ENCODE data around the gene ALDOB.
A peak's percentile ranks its signal among the peaks of the same experiment; 100 is the strongest.

The ALDOB gene

DNA sequence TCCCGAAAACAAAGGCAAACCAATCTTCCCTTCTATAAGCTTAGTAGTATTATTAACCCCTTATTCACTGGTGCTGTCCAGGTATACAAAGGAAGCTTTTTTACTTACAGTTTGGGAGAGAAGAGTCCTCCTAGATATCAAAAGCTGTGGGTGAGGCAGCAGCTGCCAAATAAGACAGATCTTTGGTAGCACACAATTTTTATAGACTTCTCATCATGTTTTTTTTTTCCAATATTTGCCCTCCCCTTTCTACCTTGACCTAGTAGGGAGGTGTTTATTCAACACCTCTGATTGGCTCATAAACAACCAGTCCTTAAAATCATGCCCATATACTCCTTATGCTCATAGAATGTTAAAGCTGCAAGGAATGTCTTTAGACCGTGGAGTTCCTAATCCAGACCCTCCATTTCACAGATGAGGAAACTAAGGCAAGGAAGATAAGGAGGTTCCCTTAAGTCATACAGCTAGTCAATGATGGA, at the start of gene ALDOB:
ALDOB (minus strand) TSS at position 174 of the 479 bp plus-strand sequence. CDS start 4,887 bp downstream, outside the sequence.
- DNase-seq (ENCODE audit: low spot score), result no peak

DNA sequence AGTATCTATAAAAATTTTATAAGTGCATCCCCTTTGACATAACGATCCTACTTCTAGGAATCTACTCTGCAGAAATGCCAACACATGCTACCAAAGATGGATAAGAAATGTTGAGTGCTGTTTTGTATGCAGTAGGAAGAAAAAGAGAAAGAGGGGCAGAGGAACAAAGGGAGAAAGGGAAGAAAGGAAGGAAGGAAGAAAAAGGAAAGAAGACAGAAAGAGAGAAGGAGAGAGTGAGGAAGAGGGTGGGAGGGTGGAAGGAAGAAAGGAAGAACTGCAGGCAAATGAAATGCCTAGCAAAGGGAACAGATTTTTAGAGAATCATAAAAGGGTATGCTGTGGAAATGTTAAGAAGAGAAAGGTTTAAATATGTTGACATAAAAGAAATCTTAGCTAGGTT, 48.5 kb upstream of the ALDOB start:
- DNase-seq (ENCODE audit: low spot score), result no peak

DNA sequence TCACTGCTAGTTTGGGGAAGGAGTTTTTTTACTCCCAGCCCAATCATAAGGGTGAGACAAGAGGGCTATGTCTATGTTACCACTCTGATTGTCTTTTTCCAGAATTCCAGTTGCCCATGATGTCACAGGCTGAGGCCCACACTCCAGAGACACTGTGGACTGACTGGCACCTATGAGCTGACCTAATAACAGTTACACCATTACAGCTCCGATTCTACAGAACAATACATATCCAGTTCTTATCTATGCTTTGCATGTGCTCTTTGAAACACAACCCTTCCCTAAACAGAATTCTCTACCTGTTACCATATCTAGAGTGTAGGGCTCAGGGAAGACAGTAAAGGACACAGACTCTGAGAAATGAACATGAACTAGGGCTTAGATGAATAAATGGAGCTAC, 45.7 kb upstream of the ALDOB start:
- no peak for DNase-seq (ENCODE audit: low spot score)

DNA sequence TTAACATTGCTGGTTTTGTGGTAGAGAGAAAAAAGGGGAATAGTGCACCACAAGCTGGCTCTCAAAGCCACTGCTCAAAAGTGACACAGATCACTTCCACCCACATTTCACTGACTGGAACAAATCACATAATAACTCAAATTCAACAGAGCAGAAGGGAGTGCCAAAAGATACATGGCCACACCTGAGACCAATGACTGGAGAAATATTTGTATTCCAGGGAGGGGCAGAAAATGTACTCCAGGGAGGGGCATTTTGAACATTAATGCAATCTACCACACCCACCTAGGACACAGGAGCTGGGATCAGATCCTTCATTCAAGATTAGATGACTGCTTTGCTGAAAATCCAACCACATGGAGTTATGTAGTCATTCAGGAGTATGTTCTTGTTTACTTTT, 44.8 kb upstream of the ALDOB start:
- no peak for DNase-seq (ENCODE audit: low spot score)

DNA sequence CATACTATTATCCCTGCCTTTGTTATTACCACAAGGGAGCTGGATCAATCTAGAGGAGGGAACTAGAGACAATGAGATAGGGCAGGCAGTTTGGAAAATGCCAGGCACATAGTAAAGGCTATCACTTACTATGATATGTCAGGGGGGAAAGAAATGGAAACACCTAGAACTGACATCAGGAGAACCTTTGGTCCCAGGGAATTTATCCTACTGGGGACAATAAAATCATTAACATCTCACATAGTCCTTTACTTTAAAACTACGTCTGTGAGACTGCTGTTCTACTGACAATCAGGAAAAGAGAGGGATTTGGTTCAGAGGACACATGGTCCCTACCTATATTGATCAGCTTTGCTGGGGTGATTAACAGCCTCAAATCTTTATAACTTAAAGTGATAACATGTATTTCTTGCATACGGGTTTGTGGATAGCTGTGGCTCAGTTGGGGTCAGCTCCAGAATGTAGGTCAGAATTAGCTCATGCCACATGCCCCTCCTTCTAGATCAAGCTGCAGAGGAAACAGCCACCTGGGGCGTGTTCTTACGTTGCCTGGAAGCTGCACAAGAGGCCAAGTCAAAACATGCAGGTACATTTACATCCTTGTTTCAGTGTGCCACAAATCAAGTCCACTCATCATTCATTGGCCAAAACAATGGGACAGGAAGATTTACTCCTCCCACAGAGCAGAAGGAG, 43.9 kb upstream of the ALDOB start:
- DNase-seq (ENCODE audit: low spot score), result no peak

DNA sequence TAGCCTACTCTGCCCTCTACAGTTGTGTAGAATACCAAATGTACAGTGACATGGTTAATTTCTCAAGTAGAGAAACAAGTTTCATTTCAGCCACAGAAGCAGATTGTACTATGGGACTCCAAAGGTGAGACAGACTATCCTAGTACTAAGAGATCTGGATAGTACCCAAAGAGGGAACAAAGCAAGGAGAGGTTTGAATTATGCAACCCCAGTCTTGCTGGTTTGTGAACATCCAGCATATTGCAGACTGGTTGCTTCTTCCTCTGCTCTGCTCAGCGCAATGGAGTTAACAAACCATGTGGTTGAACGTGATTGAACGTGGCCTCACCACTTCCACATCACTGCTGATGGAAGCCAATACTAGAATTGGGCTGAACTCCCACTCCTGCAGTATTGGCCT, 43.3 kb upstream of the ALDOB start:
- DNase-seq (ENCODE audit: low spot score), result no peak

DNA sequence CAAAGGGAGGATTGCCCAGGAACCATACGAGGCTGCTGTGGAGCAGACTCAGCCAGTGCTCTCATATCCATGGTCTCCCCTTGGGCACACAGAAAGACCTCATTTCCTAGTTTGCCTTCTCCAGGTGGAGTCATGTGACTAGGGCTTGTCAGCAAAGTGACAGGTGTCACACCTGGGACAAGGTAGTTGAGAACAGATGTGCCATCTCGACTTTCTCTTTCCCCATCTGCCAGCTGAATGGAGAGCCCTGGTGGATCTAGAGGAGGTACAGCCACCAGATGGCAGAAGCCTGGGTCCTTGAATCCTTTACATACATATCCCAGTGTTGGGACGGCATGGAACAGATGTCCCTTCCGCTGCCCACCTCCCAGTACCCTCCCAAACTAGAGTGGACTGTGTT, 42.9 kb upstream of the ALDOB start:
- no peak for DNase-seq (ENCODE audit: low spot score)

DNA sequence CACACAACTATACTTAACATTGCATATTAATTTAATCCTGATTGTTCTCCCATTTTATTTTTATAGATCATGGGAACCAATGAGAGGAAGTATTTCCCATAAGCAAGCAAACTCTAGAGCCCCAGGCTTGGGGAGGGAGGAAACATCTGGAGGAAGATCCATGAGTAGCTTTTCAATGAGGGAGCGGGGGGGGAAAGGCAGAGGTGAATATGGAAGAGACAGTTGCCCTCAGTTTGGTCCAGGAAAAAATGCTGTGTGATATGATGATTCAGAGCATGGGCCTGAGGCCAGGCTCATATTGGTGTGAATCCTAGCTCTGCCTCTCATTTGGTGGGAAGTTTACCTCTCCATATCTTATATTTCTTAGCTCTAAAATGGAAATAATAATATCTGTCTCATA, 42.2 kb upstream of the ALDOB start:
- no peak for DNase-seq (ENCODE audit: low spot score)

DNA sequence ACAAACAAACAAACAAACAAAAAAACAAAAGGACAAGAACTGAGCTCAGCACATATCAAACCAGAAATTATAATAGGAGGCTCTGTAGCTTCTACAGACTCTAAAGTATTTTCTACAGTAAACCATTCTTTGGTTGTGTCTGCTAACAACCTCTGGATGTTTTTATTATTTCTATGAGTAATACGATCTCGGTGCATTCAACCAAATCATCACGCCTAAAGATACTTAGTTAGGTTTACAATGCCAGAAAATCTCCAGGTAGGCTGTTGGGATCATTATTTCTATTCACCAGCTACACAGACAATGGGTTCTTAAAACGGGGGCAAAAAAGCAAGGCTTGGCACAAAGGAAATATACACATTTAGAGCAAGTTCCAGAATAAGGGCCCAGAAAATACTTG, 41.6 kb upstream of the ALDOB start:
- no peak for DNase-seq (ENCODE audit: low spot score)

DNA sequence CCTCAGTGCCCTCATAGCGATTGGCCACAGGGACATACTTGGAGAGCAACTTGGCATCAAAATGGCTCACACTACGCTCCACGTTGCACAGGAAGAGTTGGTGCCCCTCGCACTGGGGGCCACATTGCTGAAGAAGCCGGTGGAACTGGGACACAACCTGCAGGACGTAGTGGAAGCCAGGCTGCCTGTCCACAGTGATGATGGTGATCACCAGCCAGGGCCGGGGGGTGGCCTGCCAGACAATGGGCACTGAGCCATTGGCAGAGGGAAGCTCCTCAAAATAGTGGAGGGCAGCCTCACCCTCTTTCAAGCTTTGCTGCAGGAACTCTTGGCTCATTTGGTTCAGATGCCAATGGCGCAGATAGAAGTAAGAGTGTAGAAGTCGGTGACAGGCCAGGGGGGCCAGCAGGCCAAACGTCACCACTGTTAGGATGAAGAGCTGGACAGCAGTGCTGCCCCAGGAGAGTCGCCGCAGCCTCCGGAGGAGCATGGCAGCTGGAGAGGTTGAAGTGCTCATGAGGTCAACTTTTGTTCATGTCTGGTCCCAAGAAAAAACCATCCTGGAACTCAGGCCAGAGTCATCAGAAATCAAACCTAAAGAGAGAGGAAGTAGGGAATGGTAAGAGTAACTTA, 41.1 kb upstream of the ALDOB start:
- no peak for DNase-seq (ENCODE audit: low spot score)

DNA sequence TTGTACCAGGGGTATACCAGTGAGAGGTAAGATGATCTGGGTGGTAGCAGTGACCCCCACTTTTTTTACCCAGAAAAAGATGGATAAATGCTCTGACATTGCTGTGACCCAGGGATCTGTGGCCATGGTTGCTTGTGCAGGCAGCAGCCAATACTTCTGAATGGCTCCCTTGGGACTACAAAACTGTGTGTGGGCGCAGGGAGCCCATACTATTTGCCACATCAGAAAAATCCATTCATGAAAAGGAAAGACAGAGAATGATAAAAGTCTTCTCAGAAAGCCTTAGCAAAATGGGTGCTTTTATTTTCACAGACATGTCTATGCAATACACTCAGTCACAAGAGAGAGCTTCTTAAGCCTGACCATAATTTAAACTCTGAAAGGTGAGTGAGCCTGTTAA, 37.3 kb upstream of the ALDOB start:
- no peak for DNase-seq (ENCODE audit: low spot score)

DNA sequence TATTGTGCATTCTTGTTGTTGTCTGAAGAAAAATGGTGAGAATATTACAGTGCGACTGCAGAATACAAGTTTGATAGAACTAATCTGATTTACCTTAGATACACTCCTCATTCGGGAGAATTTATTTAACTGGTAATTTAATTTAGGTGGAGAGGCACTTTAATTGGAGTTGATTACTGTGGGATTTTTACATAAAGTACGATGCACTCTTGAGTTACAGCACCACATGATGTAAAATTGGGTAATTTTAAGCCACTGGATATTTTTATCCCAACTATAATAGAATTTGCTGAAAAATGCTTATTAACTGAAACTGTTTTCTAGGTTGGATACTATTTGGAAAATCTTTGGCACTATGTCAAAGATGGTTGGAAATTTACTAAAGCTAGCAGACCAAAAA, 35.4 kb upstream of the ALDOB start:
- DNase-seq (ENCODE audit: low spot score), result no peak

DNA sequence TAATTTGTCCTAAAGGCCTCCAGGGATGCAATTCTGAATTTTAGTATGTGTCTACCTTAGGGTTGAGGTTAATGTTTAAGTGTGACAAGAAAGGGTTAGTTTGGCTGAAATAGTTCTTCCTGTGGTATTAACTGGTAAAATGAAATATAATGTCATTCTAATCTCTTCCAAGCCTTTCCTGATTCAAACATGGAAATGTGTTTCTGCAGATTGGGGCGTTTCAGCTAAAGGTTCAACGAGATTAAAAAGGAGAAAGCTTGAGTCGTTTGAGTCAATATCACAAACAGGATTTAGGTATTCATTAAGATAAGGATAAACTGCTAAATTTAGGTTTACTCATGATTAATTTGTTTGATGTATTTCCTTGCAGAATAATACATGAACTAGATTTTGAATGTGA, 34.4 kb upstream of the ALDOB start:
- no peak for DNase-seq (ENCODE audit: low spot score)

DNA sequence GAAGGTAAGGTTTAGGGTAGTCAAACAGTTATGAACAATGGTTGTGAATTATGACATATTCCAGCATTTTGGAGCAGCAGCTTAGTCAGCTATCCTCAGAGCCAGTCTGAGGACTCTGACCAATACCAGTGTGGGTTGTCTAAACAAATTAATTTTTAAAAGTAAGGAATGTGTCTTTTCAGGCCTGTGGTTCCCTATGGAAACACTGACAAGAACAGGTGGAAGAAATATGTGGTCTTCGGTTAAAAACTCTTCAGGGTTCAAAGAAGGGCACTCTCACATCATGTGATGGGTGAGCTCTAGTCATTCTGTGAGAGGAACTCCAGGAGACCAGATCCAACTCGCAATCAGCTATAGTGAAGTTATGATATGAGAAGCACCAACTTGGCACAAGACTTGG, 33.5 kb upstream of the ALDOB start:
- DNase-seq (ENCODE audit: low spot score), result no peak

DNA sequence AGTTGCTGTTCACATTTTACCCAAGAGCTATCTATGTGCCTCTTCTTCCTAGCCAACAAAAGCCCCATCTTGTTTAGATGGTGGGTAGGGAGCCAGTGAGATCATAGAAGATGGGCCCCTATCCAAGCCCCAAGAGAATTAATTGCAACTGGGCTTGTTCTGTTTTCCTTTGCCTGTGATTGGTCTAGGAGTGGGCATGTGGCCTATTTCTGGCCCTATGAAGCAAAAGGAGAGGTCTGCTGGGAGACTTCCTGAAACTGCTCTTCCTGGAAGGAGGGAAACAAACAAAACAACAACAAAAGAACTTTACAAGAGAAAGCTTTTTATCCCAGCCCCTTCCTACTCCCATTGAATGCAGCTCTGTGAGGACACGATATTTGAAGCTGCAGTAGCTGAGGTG, 32.5 kb upstream of the ALDOB start:
- DNase-seq (ENCODE audit: low spot score), result no peak

DNA sequence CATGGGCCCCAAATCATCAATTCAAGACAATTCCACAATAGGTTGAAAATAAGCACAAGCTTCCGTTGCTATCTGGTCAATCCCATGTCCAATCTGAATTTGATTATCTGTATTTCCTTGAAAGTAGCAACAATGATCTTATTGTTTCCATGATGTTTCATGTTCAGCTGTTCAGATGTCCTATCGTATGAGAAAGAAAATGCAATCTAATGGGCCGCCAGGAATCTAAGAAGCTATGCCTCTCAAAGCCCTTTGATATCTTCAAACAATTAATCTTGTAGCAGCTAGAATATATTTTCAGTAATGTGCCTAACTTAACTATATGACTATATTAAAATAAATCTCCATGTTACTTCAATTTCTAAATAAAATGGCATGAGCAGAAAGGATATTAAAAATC, 32.1 kb upstream of the ALDOB start:
- DNase-seq (ENCODE audit: low spot score), result no peak

DNA sequence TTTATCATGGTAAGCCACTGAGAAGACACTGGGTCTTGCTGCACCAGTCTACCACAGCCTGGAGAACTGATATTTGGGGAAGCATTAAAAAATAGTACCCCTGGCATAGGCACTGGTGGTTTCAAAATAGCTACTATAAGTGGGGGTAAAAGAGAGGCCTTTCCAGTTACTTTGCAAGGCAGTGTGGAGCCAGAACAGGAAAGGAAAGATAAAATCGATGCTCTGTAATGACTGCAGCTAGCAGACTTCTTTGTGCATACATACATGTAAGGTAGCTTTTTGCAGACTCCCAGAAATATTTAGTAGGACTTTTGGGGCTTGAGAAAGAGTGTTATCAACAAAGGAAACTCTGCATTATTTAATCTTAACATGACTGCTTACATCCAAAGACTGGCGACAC, 31.3 kb upstream of the ALDOB start:
- DNase-seq (ENCODE audit: low spot score), result no peak

DNA sequence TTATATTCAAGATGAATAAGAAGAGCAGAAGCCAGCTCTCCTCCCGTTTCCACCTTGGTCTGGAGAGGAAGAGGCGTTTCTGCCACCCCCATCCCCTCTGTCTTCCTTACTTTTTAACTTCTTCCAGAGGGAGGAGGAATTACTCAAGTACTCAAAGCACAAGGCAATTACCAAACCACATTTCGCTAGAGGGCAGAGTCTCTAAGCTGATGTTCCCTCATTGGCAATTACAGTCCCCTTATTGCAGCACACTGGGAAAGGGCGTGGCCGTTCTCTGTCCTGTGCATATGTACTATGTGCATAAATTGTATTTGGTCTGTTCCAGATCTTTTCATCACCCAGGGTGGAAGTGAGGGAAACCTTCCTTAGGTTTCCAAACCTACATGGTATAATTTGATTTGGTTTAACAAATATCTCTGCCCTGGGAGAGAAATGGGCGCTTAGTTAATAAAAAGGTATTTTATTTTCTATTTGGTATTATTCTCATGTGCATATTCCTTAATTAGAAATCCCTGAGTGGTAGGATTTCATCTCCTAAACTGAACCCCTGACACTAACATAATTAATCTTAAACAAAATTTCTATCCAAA, 29.8 kb upstream of the ALDOB start:
- DNase-seq (ENCODE audit: low spot score), result no peak

DNA sequence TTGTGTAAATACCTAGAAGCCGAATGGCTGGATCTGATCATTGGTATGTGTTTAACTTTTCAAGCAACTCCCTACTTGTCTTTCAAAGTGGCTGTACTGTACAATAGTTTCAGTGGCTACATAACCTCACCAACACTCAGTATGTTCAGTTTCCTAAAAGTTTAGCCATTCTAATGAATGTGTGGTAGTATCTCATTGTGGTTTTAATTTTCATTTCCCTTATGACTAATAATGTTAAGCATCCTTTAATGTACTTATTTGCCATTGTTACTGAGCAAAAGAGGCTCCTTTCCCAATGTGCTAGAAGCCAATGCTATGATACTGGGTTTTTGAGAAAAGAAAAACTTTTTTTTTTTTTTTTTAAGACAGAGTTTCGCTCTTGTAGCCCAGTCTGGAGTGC, 27.8 kb upstream of the ALDOB start:
- DNase-seq (ENCODE audit: low spot score), result no peak

DNA sequence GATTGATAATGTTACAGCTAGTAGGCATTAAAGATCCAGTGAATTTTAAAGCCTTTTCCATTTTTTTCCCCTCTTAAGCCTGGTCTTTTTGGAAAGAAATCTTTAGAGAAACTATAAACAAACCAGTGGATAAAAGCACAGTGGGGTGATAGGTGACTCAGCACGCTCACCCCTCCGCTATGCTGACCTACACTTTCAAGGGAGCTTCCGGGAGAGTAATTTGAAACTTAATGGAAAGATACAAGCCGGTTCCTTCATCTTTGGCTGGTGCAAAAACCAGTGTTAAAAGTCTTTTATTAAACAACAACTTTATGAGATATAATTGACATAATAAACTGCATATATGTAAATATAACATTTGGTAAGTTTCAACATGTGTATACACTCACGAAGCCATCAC, 27.0 kb upstream of the ALDOB start:
- no peak for DNase-seq (ENCODE audit: low spot score)

DNA sequence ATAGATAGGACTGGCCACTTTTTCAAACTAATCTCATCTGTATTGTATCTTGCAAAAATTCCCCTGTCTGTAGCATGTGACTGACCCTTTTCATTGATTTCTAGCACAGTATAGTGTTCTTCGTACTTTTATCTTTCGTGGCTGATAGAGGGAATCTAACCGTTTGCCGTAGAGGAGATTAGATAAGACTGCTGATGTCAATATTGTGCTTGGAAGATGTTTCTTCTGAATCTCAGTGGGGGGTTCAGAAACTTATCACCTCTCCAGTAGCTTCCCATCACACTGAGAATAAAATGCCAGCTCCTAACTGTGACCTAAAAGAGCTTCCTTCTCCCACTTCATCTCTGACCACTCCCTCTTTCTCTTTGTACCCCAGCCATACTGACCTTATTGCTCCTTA, 25.4 kb upstream of the ALDOB start:
- no peak for DNase-seq (ENCODE audit: low spot score)

DNA sequence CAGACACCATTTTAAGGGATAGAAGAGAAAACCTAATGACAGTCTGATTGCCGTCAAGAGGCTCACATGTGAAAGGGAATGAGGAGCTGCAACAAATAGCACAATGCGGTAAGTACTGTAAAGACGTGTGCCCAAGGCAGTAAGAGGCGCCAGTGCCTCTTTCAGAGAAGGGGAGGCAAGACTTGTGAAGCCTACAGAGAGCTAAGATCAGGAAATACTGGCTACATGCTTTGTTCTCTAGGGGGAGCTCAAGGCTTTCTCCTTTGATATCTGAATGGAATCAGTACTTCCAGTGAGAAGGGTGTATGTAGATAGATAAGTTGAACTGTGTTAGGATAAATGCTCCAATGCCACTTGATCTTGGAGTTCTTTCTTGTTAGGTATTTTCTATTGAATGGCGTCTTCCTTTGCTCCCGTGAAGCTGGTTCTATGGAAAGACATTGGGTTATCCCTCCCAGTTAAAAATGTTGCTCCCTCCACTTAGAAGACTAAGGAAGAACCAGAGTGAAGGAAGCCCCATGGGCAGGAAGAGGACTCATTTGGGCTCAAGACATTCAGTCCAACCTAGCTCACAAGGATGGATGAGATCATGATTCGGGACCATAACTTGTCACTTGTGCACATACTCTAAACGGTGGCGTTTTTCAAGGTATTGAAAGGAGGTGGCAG, 23.5 kb upstream of the ALDOB start:
- peak; percentile 43 for DNase-seq (ENCODE audit: low spot score)

DNA sequence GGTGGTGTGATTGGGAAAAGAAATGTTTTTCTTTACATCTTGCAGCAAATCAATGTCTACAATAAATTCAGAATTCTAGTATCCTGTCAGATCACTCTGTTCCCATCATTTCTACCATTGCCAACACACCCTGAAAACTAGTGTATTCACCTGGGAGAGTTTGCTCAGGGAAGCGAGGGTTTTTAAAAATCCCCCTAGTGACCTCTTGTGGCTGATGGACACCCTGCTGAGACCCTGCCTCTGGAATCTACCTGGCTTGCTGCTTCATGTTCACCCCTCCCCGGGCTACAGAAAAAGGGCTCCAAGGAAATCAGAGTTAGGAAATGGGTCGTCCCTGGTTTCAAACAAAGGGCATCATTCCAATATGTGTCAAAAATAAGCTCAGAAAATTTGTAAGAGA, 21.4 kb upstream of the ALDOB start:
- no peak for DNase-seq (ENCODE audit: low spot score)
